MM.1S (cell line): ENCODE measurements around the gene IGF2BP3.

Experiments
- DNase-seq: peaks from one replicate; pipeline ENCODE4 v3.0.0-alpha.2; 2015
- H2AFZ ChIP-seq: fragments of 300-600 bp; sonication (generic); 2 replicates; pipeline ENCODE4 v1.6.0; 2016; ENCODE audit warnings: antibody characterized with exemption, low read length
- H3F3A ChIP-seq: fragments of 300-600 bp; sonication (generic); 2 replicates; pipeline ENCODE4 v1.6.1; 2016; ENCODE audit warnings: mild to moderate bottlenecking, antibody characterized with exemption, low read length, moderate library complexity, mixed read lengths; ENCODE audit not compliant: insufficient read depth
- H3K27ac ChIP-seq: fragments of 300-600 bp; sonication (generic); 2 replicates; pipeline ENCODE4 v1.5.1; 2016; ENCODE audit warnings: mild to moderate bottlenecking, low read length
- H3K27me3 ChIP-seq: fragments of 300-600 bp; sonication (generic); replicated peaks from 2 replicates; pipeline ENCODE4 v1.6.0; 2016; ENCODE audit warnings: low read length; ENCODE audit not compliant: insufficient read depth
- H3K36me3 ChIP-seq: fragments of 300-600 bp; sonication (generic); replicated peaks from 2 replicates; pipeline ENCODE4 v1.6.1; 2016; ENCODE audit warnings: mild to moderate bottlenecking, low read length, mixed read lengths; ENCODE audit not compliant: insufficient read depth
- H3K4me1 ChIP-seq: fragments of 300-600 bp; sonication (generic); 2 replicates; pipeline ENCODE4 v1.6.1; 2016; ENCODE audit warnings: low read length, mixed read lengths
- H3K4me2 ChIP-seq: fragments of 300-600 bp; sonication (generic); 2 replicates; pipeline ENCODE4 v1.6.0; 2016; ENCODE audit warnings: low read depth, low read length
- H3K4me3 ChIP-seq: fragments of 300-600 bp; sonication (generic); 2 replicates; pipeline ENCODE4 v1.5.1; 2016; ENCODE audit warnings: low read length, mixed read lengths
- H3K79me2 ChIP-seq: fragments of 300-600 bp; sonication (generic); 2 replicates; pipeline ENCODE4 v1.6.1; 2016; ENCODE audit warnings: mixed run types, low read length, mixed read lengths
- H3K9ac ChIP-seq: fragments of 300-600 bp; sonication (generic); 2 replicates; pipeline ENCODE4 v1.6.1; 2016; ENCODE audit warnings: low read length, mixed read lengths
- H3K9me2 ChIP-seq: fragments of 300-600 bp; sonication (generic); replicated peaks from 2 replicates; pipeline ENCODE4 v1.6.1; 2016; ENCODE audit warnings: mild to moderate bottlenecking, low read length, mixed read lengths; ENCODE audit not compliant: insufficient read depth
- H3K9me3 ChIP-seq: fragments of 300-600 bp; sonication (generic); replicated peaks from 2 replicates; pipeline ENCODE4 v1.6.1; 2016; ENCODE audit warnings: mild to moderate bottlenecking, low read length, mixed read lengths; ENCODE audit not compliant: insufficient read depth
- H4K20me1 ChIP-seq: fragments of 300-600 bp; sonication (generic); 2 replicates; pipeline ENCODE4 v1.6.1; 2016; ENCODE audit warnings: mild to moderate bottlenecking, low read length, moderate library complexity, mixed read lengths; ENCODE audit not compliant: insufficient read depth
- CTCF ChIP-seq: fragments of 300-600 bp; sonication (generic); IDR thresholded peaks from 2 replicates; pipeline ENCODE4 v1.5.1; 2016; ENCODE audit warnings: antibody characterized with exemption, low read length, mixed read lengths
- EZH2 ChIP-seq: fragments of 300-600 bp; sonication (generic); optimal IDR thresholded peaks from 2 replicates; pipeline ENCODE3; 2017; ENCODE audit warnings: low read depth, mild to moderate bottlenecking, antibody characterized with exemption, low read length, mixed read lengths
- EZH2phosphoT487 ChIP-seq: fragments of 300-600 bp; sonication (generic); IDR thresholded peaks from 2 replicates; pipeline ENCODE4 v1.6.1; 2018; ENCODE audit warnings: antibody characterized with exemption, low read length

Gene IGF2BP3

GRCh38 chr7:23293500-23294073 lies 176.7 kb downstream of the IGF2BP3 start:
- Histone ChIP-seq H3K4me3 (no peak overlapping the region), H2AFZ (no peak overlapping the region), H3F3A (no peaks in the 10 kb centered on the region), H3K9me2 (no peaks in the 10 kb centered on the region), H3K4me1 (no peaks in the 10 kb centered on the region), H3K27me3 (no peaks in the 10 kb centered on the region), H3K4me2 (no peak overlapping the region), H3K27ac (no peak overlapping the region), H3K9me3 (no peaks in the 10 kb centered on the region), H3K36me3 (no peaks in the 10 kb centered on the region), H3K9ac (no peak overlapping the region), H3K79me2 (no peaks in the 10 kb centered on the region), H4K20me1 (no peaks in the 10 kb centered on the region)
- no peak for DNase-seq
- TF ChIP-seq EZH2phosphoT487 = no peak
- no peak for TF ChIP-seq CTCF
- TF ChIP-seq EZH2 = no peak

GRCh38 chr7:23292623-23293022 lies 177.7 kb downstream of the IGF2BP3 start:
- H3K4me1 ChIP-seq = no peaks in the 10 kb centered on the region
- H4K20me1 ChIP-seq = no peaks in the 10 kb centered on the region
- H3K36me3 ChIP-seq = no peaks in the 10 kb centered on the region
- H3K27ac ChIP-seq = no peak overlapping the region
- no peaks in the 10 kb centered on the region for H3F3A ChIP-seq
- no peaks in the 10 kb centered on the region for H3K79me2 ChIP-seq
- no peak overlapping the region for H3K4me2 ChIP-seq
- H3K27me3 ChIP-seq = no peaks in the 10 kb centered on the region
- no peak overlapping the region for H2AFZ ChIP-seq
- TF ChIP-seq EZH2 (no peak), EZH2phosphoT487 (no peak), CTCF (no peak)
- no peak for DNase-seq
- no peaks in the 10 kb centered on the region for H3K9me3 ChIP-seq
- H3K9ac ChIP-seq = no peak overlapping the region
- H3K9me2 ChIP-seq = no peaks in the 10 kb centered on the region
- no peak overlapping the region for H3K4me3 ChIP-seq

- Histone ChIP-seq H3K4me2 (no peak overlapping the region), H3K9ac (no peak overlapping the region), H3K79me2 (no peaks in the 10 kb centered on the region), H3K9me2 (no peaks in the 10 kb centered on the region), H3K4me3 (no peak overlapping the region), H3K27ac (no peak overlapping the region), H3F3A (no peaks in the 10 kb centered on the region), H4K20me1 (no peaks in the 10 kb centered on the region), H3K36me3 (no peaks in the 10 kb centered on the region), H2AFZ (no peak overlapping the region), H3K27me3 (no peaks in the 10 kb centered on the region), H3K9me3 (no peaks in the 10 kb centered on the region), H3K4me1 (no peaks in the 10 kb centered on the region)
- DNase-seq = no peak
- TF ChIP-seq EZH2phosphoT487 (no peak), EZH2 (no peak), CTCF (no peak)
Measured at GRCh38 chr7:23291957-23292560, 178.2 kb downstream of the IGF2BP3 start.
